GM23338 (cell line): ENCODE data around the gene CCDC6. TPM values are rescaled to one million over a fixed set of nuclear protein-coding genes. Genes with fewer than 3 reads are reported as not detected.

Source experiments
- ATAC-seq: fragments of 200-7000 bp; cut with Tn5 transposase; 3 replicates; pipeline ENCODE4 v1.9.1; 2020
- DNase-seq: peaks from one replicate; pipeline ENCODE4 v3.0.0-alpha.2; 2015; ENCODE audit warnings: low spot score
- H2AFZ ChIP-seq: fragments of 200-600 bp; sonication (generic); 2 replicates; pipeline ENCODE4 v1.8.0; 2016; ENCODE audit warnings: antibody characterized with exemption, mild to moderate bottlenecking, moderate library complexity
- H3F3A ChIP-seq: fragments of 200-600 bp; sonication (generic); replicated peaks from 2 replicates; pipeline ENCODE4 v1.8.0; 2017; ENCODE audit warnings: antibody characterized with exemption, mixed run types, low read depth
- H3K27ac ChIP-seq: fragments of 200-600 bp; sonication (generic); 2 replicates; pipeline ENCODE4 v1.6.1; 2016; ENCODE audit warnings: low read depth
- H3K27me3 ChIP-seq: fragments of 200-600 bp; sonication (generic); 2 replicates; pipeline ENCODE4 v1.8.0; 2016; ENCODE audit warnings: mild to moderate bottlenecking, mixed run types, moderate library complexity; ENCODE audit not compliant: insufficient read depth
- H3K36me3 ChIP-seq: fragments of 200-600 bp; sonication (generic); 2 replicates; pipeline ENCODE4 v1.8.0; 2016; ENCODE audit warnings: mild to moderate bottlenecking; ENCODE audit not compliant: insufficient read depth
- H3K4me1 ChIP-seq: fragments of 200-600 bp; sonication (generic); 2 replicates; pipeline ENCODE4 v1.8.0; 2016; ENCODE audit warnings: mild to moderate bottlenecking, moderate library complexity; ENCODE audit not compliant: insufficient read depth
- H3K4me2 ChIP-seq: fragments of 200-600 bp; sonication (generic); 2 replicates; pipeline ENCODE4 v1.7.1; 2017; ENCODE audit warnings: mixed run types
- H3K4me3 ChIP-seq: fragments of 200-600 bp; sonication (generic); 2 replicates; pipeline ENCODE4 v1.6.1; 2016; ENCODE audit warnings: mixed run types
- H3K79me2 ChIP-seq: fragments of 200-600 bp; sonication (generic); replicated peaks from 2 replicates; pipeline ENCODE4 v1.8.0; 2017; ENCODE audit warnings: mild to moderate bottlenecking; ENCODE audit not compliant: insufficient read depth
- H3K9me2 ChIP-seq: fragments of 200-600 bp; sonication (generic); 2 replicates; pipeline ENCODE4 v1.8.0; 2017; ENCODE audit not compliant: insufficient read depth
- H4K20me1 ChIP-seq: fragments of 200-600 bp; sonication (generic); replicated peaks from 2 replicates; pipeline ENCODE4 v1.8.0; 2017; ENCODE audit warnings: mild to moderate bottlenecking; ENCODE audit not compliant: insufficient read depth
- H3K27ac Mint-ChIP-seq: 2 replicates; pipeline ENCODE4 v1.8.0; 2020; ENCODE audit warnings: inconsistent platforms, mild to moderate bottlenecking, moderate library complexity, mixed read lengths
- H3K27me3 Mint-ChIP-seq: 3 replicates; pipeline ENCODE4 v1.8.0; 2022; ENCODE audit warnings: low read depth, mild to moderate bottlenecking, moderate library complexity, mixed read lengths, inconsistent platforms; ENCODE audit not compliant: insufficient read depth, poor library complexity
- H3K36me3 Mint-ChIP-seq: 3 replicates; pipeline ENCODE4 v1.8.0; 2021; ENCODE audit warnings: low read depth, mild to moderate bottlenecking, inconsistent platforms, moderate library complexity, mixed read lengths
- H3K4me1 Mint-ChIP-seq: 3 replicates; pipeline ENCODE4 v1.8.0; 2020; ENCODE audit warnings: mild to moderate bottlenecking, inconsistent platforms, mixed read lengths
- H3K4me3 Mint-ChIP-seq: 3 replicates; pipeline ENCODE4 v1.8.0; 2021; ENCODE audit warnings: moderate library complexity, mild to moderate bottlenecking, inconsistent platforms, mixed read lengths
- H3K9me3 Mint-ChIP-seq: 3 replicates; pipeline ENCODE4 v1.8.0; 2020; ENCODE audit warnings: moderate library complexity, mild to moderate bottlenecking, inconsistent platforms, mixed read lengths
- polyA plus RNA-seq: library from polyadenylated mRNA; unstranded; fragments of >200 nt; fragmentation: Nextera tagmentation; extraction: Ambion mirVana; gene quantifications from 2 replicates; pipeline ENCODE4 v1.2.1, GENCODE V29; 2016
- total RNA-seq: library from RNA; depleted of rRNA; stranded (reverse); fragments of >200 nt; shearing (Covaris generic); gene quantifications from 2 replicates; pipeline ENCODE4 v1.2.3, GENCODE V29; 2014
- TF ChIP-seq, protein P1 (sequence below): IDR thresholded peaks from 2 replicates; pipeline ENCODE4 v1.6.1; 2016; ENCODE audit warnings: antibody characterized with exemption
- TF ChIP-seq, protein P2 (sequence below), 2 experiments: fragments of 200-600 bp in 1 of 2; sonication (generic) in 1 of 2; conservative IDR thresholded peaks; 2 replicates each; pipeline versions ENCODE4 v1.5.1 to v1.6.1; 2016 to 2017; ENCODE audit warnings: antibody characterized with exemption in 2 of 2, low read depth in 2 of 2, mild to moderate bottlenecking in 2 of 2, moderate library complexity in 1 of 2

Gene CCDC6
- total and polyA plus RNA-seq, 2 experiments from 2014 or later: 32.5 to 66.9 TPM

GRCh38 chr10:59807629-59808620 is 98.4 kb downstream of the CCDC6 start:
- H4K20me1 ChIP-seq: 0 out of 2 replicates have a peak, but pooled peaks cover 12% of the 10 kb centered on the region
- ATAC-seq: no peak

GRCh38 chr10:59805014-59805413 is 101.3 kb downstream of the CCDC6 start:
- Mint-ChIP-seq H3K9me3 (no peaks in the 10 kb centered on the region), H3K27ac (no peak overlapping the region), H3K27me3 (no peaks in the 10 kb centered on the region), H3K4me3 (no peak overlapping the region), H3K4me1 (peaks cover 21% of the 10 kb centered on the region), H3K36me3 (peaks cover 80% of the 10 kb centered on the region)
- H3K4me1 ChIP-seq: peaks cover 15% of the 10 kb centered on the region
- no peaks in the 10 kb centered on the region; the same call in 1 of the 2 replicates for H3F3A ChIP-seq
- H2AFZ ChIP-seq: no peak overlapping the region
- H3K4me2 ChIP-seq: no peak overlapping the region
- H3K9me2 ChIP-seq: no peaks in the 10 kb centered on the region
- peaks cover 31% of the 10 kb centered on the region for H3K36me3 ChIP-seq
- H3K4me3 ChIP-seq: no peak overlapping the region
- no peaks in the 10 kb centered on the region for H3K79me2 ChIP-seq
- TF ChIP-seq, protein P1, sequence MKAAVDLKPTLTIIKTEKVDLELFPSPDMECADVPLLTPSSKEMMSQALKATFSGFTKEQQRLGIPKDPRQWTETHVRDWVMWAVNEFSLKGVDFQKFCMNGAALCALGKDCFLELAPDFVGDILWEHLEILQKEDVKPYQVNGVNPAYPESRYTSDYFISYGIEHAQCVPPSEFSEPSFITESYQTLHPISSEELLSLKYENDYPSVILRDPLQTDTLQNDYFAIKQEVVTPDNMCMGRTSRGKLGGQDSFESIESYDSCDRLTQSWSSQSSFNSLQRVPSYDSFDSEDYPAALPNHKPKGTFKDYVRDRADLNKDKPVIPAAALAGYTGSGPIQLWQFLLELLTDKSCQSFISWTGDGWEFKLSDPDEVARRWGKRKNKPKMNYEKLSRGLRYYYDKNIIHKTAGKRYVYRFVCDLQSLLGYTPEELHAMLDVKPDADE: no peak
- TF ChIP-seq, protein P2, sequence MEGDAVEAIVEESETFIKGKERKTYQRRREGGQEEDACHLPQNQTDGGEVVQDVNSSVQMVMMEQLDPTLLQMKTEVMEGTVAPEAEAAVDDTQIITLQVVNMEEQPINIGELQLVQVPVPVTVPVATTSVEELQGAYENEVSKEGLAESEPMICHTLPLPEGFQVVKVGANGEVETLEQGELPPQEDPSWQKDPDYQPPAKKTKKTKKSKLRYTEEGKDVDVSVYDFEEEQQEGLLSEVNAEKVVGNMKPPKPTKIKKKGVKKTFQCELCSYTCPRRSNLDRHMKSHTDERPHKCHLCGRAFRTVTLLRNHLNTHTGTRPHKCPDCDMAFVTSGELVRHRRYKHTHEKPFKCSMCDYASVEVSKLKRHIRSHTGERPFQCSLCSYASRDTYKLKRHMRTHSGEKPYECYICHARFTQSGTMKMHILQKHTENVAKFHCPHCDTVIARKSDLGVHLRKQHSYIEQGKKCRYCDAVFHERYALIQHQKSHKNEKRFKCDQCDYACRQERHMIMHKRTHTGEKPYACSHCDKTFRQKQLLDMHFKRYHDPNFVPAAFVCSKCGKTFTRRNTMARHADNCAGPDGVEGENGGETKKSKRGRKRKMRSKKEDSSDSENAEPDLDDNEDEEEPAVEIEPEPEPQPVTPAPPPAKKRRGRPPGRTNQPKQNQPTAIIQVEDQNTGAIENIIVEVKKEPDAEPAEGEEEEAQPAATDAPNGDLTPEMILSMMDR (conservative IDR thresholded peaks at IDR 0.05; ENCODE audit: low read depth in 2 of 2): peak; percentile 67
- no peak overlapping the region for H3K27ac ChIP-seq
- 0 out of 2 replicates have a peak, but pooled peaks cover 18% of the 10 kb centered on the region for H4K20me1 ChIP-seq
- ATAC-seq (peak; percentile 84), DNase-seq (peak; percentile 74)
- H3K27me3 ChIP-seq: no peaks in the 10 kb centered on the region

More at GRCh38 chr10:59807629-59808620, 98.4 kb downstream of the CCDC6 start:
- Mint-ChIP-seq H3K27ac (peak overlapping the region; percentile 68), H3K27me3 (no peaks in the 10 kb centered on the region), H3K9me3 (peaks cover 3% of the 10 kb centered on the region; the same call in 1 of the 3 replicates), H3K4me1 (peaks cover 24% of the 10 kb centered on the region), H3K4me3 (no peak overlapping the region), H3K36me3 (peaks cover 91% of the 10 kb centered on the region)
- H3K27ac ChIP-seq: peak overlapping the region; percentile 34; the same call in 1 of the 2 replicates
- H3K4me2 ChIP-seq: no peak overlapping the region
- peaks cover 42% of the 10 kb centered on the region for H3K36me3 ChIP-seq
- H3K79me2 ChIP-seq: no peaks in the 10 kb centered on the region
- no peak overlapping the region for H2AFZ ChIP-seq
- TF ChIP-seq, protein P2 (conservative IDR thresholded peaks at IDR 0.05; ENCODE audit: low read depth in 2 of 2): no peak
- no peak overlapping the region for H3K4me3 ChIP-seq
- H3F3A ChIP-seq: no peaks in the 10 kb centered on the region; the same call in 1 of the 2 replicates
- H3K4me1 ChIP-seq: peaks cover 15% of the 10 kb centered on the region
- no peaks in the 10 kb centered on the region for H3K9me2 ChIP-seq
- no peak for DNase-seq
- H3K27me3 ChIP-seq: no peaks in the 10 kb centered on the region
